GM18873 (cell line): ENCODE measurements around the gene MRAP2.
"Not testable (repeated sequence)": the region's sequence is repeated elsewhere in the genome, so short reads cannot be mapped to it uniquely, and the experiment has no call there.

Source experiments
- ATAC-seq: cut with Tn5 transposase; IDR thresholded peaks from one replicate; pipeline ENCODE4 v1.9.1; 2021; ENCODE audit warnings: mild to moderate bottlenecking, moderate library complexity, moderate number of reproducible peaks; ENCODE audit not compliant: unreplicated experiment, low FRiP score

The MRAP2 gene

GRCh38 chr6:84027340-84028181 is 6.0 kb upstream of the MRAP2 start:
- no peak for ATAC-seq

GRCh38 chr6:84028350-84028749 is 5.2 kb upstream of the MRAP2 start:
- no peak for ATAC-seq

- ATAC-seq = not testable (repeated sequence)
These were observed 1.6 kb upstream of the MRAP2 start for GRCh38 chr6:84032000-84032399.

- no peak for ATAC-seq
These were observed 1.9 kb downstream of the MRAP2 start for GRCh38 chr6:84035484-84035883.

- ATAC-seq = no peak
These were observed 4.0 kb downstream of the MRAP2 start for GRCh38 chr6:84037425-84038089.

- no peak for ATAC-seq
These were observed 9.0 kb downstream of the MRAP2 start for GRCh38 chr6:84042603-84043002.

- no peak for ATAC-seq
These were observed 10.0 kb downstream of the MRAP2 start for GRCh38 chr6:84043555-84043954.

GRCh38 chr6:84046755-84047154 is 13.2 kb downstream of the MRAP2 start:
- no peak for ATAC-seq

- no peak for ATAC-seq
These were observed 15.0 kb downstream of the MRAP2 start for GRCh38 chr6:84048588-84048987.

GRCh38 chr6:84050408-84050807 is 16.8 kb downstream of the MRAP2 start:
- ATAC-seq = no peak

GRCh38 chr6:84052204-84052882 is 18.8 kb downstream of the MRAP2 start:
- ATAC-seq = no peak

GRCh38 chr6:84052883-84053241 is 19.3 kb downstream of the MRAP2 start:
- ATAC-seq = no peak

GRCh38 chr6:84055647-84056046 is 22.1 kb downstream of the MRAP2 start:
- no peak for ATAC-seq

GRCh38 chr6:84057908-84058307 is 24.3 kb downstream of the MRAP2 start:
- ATAC-seq = no peak

GRCh38 chr6:84059082-84059481 is 25.5 kb downstream of the MRAP2 start:
- no peak for ATAC-seq

- ATAC-seq = no peak
These were observed 27.6 kb downstream of the MRAP2 start for GRCh38 chr6:84061174-84061573.

- ATAC-seq = no peak
These were observed 28.2 kb downstream of the MRAP2 start for GRCh38 chr6:84061613-84062398.

GRCh38 chr6:84062519-84063154 is 29.1 kb downstream of the MRAP2 start:
- no peak for ATAC-seq

- no peak for ATAC-seq
These were observed 32.2 kb downstream of the MRAP2 start for GRCh38 chr6:84065693-84066290.

GRCh38 chr6:84066536-84066935 is 33.0 kb downstream of the MRAP2 start:
- no peak for ATAC-seq
